SKM-1 (cell line): ENCODE measurements around the gene PDXK.
"Not testable (repeated sequence)": the region's sequence is repeated elsewhere in the genome, so short reads cannot be mapped to it uniquely, and the experiment has no call there.

Experiments used
- DNase-seq: peaks from one replicate; lab custom pipeline; 2025; ENCODE audit not compliant: unreplicated experiment; lab: John Stamatoyannopoulos, UW

Gene PDXK

GRCh38 chr21:43697758-43698643, 20.9 kb upstream of the PDXK start:
- no peak for DNase-seq

DNA sequence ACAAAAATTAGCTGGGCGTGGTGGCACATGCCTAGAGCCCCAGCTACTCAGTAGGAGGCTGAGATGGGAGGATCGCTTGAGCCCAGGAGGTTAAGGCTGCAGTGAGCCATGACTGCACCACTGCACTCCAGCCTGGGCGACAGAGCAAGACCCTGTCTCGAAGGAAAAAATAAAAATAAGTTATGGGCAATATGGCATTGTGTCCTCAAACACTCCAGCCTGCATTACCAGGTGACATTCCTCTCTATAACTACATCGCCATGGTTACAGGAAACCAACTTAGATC, 19.5 kb upstream of the PDXK start:
- DNase-seq, result not testable (repeated sequence)

DNA sequence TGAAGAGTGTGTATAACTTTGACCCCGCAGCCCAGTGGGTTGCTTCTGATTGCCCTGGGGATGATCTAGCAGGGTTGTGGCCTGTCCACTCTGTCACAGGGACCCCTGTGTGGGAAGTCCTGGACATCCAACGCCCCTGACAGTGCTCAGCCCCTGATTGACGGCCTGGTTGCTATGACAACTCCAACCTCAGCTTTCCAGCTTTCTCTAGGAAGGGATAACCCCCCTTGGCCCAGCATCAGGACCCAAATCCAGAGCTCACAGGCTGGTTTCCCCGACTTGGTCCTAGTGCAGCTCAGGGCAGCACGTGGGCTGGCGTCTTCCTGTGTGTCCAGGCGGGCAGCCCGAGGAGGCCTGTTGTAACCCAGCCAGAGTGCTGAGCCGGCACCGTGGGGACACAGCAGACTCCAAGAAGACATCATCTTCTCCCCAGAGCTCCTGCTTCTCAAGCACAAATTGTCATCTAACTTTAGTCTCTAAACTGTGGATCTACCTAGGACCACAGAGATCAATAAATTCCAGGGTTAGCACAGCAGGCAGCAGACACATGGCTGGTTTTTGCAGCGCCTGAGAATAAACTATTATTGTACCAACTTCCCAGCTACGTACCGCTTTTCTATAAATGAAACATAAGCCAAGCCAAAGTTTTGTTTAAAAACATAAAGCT, 18.9 kb upstream of the PDXK start:
- DNase-seq, result no peak

GRCh38 chr21:43701936-43702784, 16.8 kb upstream of the PDXK start:
- DNase-seq, result no peak

DNA sequence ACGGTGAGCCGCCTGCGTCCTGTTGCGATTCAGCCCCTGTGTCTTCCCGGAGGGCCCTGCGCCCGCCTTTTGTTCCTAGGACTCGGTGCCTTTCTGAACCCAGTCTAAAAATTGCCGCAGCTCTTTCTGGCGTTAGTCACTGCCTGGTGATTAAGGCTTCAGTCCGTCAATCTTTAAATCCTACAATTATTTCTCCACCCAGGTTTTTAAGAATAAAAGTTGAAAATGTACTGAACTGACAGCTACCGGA, 16.2 kb upstream of the PDXK start:
- no peak for DNase-seq

GRCh38 chr21:43703035-43703880, 15.7 kb upstream of the PDXK start:
- DNase-seq, result no peak

DNA sequence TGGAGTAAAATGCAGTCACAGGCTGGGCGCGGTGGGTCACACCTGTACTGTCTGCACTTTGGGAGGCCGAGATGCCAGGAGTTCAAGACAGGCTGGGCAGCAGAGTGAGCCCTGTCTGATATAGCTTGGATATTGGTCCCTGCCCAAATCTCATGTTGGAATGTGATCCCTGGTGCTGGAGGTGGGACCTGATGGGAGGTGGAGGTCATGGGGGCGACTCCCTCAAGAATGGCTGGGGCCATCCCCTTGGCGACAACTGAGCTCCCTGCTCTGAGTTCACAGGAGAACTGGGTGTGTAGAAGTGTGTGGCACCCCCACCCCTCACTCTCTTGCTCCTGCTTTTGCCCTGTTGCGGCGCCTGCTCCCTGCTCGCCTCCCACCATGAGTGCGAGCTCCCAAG, 11.5 kb upstream of the PDXK start:
- no peak for DNase-seq

- DNase-seq, result no peak
Measured at GRCh38 chr21:43708745-43709381, 10.1 kb upstream of the PDXK start.

DNA sequence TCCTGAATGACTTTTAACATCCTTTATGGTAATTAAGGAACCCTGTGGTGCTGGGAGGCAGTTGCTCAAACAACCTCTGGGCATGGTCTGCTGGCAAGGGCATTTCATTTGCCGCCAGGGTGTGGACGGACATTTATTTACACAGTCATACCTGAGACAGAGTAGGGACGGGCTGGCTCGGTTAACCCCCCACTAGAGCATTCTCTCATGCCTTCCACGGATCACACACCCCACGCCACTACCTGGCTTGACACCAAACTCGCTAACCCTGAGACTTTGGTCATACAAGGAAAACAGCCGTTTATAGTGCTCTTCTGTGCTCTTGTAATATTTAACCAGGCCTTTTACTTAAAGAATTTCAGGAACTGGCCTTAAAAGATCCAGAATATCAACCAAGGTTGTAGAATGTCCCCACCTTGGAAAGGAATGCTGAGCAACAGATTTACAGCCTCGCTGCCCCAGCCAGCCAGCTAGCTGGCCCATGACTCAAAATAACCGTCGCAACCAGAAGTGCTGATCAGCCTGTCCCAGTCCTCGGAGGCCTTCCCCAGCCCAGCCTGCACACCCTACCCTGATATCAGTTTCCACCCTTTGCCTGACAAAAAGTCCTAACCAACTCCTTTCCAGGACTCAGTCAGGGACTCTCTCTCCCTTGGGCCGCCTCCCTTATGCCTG, 6.5 kb upstream of the PDXK start:
- DNase-seq, result no peak

DNA sequence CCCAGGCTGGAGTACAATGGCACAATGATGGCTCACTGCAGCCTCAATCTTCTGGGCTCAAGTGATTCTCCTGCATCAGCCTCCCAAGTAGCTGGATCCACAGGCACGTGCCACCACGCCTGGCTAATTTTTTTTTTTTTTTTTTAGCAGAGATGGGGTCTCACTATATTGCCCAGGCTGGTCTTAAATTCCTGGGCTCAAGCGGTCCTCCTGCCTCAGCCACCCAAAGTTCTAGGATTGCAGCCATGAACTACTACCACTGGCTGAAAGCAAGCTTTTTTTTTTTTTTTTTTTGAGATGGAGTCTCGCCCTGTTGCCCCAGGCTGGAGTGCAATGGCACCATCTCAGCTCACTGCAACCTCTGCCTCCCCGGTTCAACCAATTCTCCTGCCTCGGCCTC, 5.8 kb upstream of the PDXK start:
- DNase-seq, result not testable (repeated sequence)

DNA sequence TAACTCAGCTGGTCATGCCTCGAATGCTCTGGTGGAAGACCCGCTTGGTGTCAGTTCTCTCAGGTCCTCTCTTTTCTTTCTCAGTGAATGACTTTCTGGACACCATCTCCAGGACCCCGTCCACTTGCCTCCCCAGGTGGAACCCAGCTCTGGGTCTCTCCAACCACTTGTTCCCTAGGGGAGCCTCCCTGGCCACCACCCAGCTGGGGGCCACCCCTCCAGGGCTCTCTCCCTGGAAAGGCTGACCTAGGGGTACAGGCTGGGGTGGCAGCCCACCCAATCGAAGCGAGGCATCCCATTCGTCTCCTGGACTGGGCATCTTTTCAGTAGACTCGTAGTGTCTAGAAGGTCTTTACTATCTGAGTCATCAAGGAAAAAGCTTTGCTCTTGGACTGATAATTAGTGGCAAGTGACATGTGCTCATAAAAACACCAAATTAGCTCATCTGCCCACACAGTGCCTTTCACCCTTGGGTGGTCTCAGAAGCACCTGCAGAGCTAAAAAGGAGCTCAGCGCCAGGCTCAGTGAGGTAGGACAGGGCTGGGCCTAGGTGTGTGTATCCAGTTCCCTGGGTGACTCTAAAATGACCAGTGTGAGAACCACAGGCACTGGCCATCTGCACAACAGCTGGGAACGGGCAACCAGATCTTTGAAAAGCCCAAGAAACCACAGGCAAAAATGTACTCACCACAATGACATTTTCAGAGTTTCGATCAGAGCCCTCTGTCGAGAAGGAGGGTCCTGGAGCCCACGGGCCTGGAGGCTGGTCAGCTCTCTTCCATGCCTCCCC, 2.4 kb upstream of the PDXK start:
- no peak for DNase-seq

DNA sequence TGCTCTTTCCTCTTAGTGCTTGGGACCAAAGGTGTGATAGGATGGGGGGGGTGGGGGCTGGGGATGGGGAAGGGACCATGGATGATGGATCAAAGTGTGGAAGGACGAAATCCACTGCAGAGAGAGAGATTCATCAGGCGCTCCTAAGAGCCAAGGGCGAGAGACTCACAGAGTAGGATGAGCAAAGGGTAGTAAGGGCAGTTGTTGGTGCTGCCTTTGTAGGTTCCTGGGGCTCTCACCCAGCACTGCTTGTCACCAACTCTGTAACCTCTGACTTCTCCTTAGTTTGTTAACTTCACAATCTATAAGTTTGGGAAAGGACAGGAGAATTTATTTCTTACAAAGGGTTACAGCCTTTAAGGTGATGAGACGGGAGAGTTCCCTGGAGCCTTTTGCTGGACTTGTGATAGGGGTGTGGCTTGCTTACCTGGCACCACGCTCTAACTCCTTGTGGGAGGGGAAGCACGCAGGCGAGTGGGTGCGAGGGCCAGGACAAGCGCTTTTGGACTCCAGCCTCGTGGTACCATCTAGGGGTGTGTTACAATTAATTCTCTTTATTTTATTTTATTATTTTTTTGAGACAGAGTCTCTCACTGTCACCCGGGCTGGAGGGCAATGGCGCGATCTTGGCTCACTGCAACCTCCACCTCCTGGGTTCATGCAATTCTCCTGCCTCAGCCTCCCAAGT, 1.6 kb upstream of the PDXK start:
- no peak for DNase-seq

DNA sequence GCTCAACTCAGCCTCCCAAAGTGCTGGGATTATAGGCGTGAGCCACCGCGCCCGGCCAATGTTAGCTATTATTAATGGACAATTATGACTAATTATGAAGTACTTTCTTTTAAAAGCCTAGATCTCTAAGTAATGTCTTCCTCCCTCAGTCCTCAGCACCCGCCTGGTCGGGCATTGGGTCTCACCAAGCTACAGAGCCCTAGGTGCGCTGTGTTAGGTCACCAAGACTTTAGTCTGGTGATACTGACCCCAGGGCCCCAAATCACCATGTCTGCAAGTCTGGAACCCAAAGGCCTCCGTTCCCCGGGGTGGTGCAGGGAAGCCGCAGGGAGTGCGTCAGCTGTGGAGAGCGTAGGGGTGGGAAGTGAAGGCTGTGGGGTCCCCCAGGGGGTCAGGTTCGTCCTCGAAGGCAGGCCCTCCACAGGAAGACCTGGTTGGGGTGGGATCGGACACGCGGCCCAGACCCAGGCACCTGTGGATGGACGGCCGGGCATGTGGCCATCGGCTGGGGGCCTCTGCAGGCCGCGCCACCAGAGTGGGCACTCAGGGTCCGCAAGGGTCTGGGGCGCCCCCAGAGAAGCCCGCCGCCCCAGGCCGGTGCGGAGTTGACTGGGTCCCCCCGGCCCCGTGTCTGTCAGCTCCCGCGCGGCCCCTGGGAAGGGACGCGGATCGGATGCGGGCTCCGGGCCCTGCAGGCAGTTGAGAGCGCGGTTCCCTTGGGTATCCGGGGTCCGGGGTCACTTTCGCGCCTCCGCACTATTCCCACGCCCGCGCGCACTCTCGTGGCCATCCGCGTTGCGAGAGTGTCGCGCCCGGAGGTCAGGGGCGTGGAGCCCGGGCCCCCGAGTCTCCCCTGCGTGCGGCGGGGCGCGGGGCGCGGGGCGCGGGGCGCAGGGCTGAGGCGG, 710 bp upstream of the PDXK start:
- no peak for DNase-seq

DNA sequence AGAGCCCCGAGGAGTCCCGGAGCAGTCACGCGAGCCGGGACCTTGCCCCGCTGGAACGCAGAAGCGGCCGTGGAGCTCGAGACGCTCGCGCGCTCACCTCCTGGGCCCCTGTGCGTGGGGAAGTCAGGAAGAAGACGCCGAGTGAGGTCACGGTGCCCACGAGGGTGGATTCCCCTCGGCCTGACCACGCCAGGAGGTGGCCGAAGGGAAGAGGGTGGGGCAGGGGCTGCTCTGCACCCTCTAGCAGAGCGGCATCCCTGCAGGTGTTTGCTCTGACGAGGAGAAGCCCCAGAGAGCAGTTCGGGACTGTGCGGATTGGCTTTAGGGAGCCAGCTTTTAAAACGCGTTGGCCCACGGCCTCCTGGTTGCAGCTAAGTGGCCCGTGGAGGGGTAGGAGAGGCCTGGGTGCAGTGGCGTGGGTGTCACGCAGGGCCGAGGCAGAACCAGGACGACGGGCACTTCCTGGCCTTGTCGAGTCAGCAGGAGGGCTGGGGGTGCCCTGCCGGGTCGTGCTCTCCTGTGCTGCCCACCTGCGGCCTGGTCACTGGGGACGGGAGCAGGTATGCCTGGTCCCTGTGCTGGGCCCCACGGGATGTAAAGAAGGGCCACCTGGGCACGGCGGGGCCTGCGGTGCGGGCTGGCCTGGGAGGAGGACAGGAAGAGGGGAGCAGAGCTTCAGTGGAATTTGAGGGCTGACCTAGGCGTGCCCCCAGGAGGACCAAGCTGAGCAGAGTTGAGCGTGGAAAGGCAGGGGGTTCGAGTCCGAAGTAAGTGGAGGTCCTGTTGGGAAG, 1.0 kb downstream of the PDXK start:
- DNase-seq, result no peak

DNA sequence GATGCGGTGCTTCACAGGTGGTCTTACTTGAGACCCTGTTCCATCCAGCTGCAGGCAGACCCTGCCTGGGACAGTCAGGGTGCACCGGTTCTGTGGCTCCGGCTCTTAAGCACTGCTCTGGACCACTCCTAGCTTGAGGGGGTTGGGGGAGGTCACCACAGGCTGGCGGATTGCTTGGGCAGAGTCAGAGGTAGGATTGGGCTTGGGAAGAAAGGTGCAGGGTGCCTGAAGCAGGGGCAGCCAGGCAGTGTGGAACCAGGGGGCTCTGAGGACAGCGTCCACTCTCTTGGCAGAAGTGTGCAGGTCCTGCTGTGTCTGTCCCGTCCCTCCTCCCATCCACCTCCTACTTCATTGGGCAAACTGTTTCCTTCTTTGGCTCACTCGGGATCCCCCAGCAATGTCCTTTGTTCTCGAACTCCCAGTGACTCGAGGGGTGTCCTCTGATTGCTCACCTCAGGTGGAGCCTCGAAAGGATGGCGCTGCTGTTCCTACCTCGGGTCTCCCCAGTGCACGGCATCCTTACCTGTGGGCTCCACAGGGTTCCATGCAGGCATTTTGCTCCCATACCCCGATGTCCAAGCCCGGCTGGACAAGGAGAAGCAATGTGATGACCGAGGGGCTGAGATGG, 1.7 kb downstream of the PDXK start:
- DNase-seq, result no peak

- no peak for DNase-seq
Measured at GRCh38 chr21:43721206-43721605, 2.3 kb downstream of the PDXK start.

- DNase-seq, result no peak
Measured at GRCh38 chr21:43721939-43722338, 3.0 kb downstream of the PDXK start.
